GM21619 (cell line): ENCODE results near the gene NAA16.
"Not testable (repeated sequence)": the region's sequence is repeated elsewhere in the genome, so short reads cannot be mapped to it uniquely, and the experiment has no call there.

Source experiments
- ATAC-seq: cut with Tn5 transposase; IDR thresholded peaks from one replicate; pipeline ENCODE4 v1.9.1; 2021; ENCODE audit not compliant: unreplicated experiment

NAA16 gene

GRCh38 chr13:41310963-41311405 is at the start of gene NAA16:
TSS of gene NAA16 (plus strand) at chr13:41311267. CDS start at chr13:41311529, 262 bp downstream.
- peak; percentile 58 for ATAC-seq

DNA sequence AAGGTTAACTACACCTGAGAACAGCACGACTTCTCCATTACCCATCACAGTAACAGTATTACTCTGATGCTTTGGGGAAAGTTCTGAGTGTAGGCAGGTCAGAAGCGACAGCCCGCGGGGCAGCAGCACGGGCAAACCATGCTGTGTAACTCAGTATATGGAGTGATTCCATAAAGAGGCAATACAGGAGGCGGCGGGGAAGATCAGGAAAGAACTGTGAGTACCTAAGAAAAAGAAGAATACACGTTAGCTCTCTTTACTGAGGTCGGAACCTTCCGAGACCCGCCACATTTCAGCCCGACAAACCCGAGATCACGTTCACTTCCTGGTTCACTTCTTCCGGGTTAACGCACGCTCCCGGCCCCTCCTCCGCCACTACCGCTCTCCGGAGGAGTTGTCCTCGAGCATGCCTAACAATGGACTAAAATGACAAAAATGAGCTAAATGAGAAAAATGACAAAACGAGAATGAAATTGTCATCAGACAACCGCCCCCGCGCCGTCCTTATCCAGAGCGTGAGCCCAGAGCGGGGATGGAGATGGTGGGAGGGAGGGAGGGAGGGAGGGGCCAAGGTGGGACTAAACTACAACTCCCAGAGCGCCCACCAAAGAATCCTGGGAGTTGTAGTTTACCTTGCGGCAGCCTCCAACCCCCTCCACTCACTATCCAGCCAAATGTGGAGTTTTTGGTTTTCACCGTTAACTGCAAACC is 47.7 kb upstream of the NAA16 start, which contains the start of gene MTRF1:
MTRF1 (minus strand) TSS at position 316 of the 711 bp plus-strand sequence. CDS start 2,669 bp downstream, outside the sequence.
- ATAC-seq, result peak; percentile 93

DNA sequence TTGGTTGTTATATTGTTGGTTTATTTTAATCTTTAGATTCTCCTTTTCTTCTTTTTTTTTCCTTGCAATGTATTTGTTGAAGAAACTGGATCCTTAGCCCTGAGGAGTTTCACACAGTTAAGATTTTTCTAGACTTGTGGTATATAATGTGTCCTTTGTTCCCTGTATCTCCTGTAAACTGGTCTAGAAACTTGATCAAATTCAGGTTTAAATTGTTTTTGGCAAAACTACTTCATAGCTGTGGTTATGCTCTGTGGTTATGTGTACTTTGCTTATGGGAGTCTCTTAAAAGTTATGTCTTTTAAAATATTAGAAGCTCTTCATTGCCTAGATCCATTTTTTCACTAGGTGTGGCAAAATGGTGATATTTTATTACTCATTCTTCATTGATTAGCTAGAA is 44.0 kb upstream of the NAA16 start:
- ATAC-seq, result no peak

- no peak for ATAC-seq
Measured at GRCh38 chr13:41268764-41269163, 42.3 kb upstream of the NAA16 start.

GRCh38 chr13:41271456-41272285 is 39.4 kb upstream of the NAA16 start:
- ATAC-seq, result no peak

GRCh38 chr13:41273831-41274441 is 37.1 kb upstream of the NAA16 start:
- ATAC-seq, result no peak

DNA sequence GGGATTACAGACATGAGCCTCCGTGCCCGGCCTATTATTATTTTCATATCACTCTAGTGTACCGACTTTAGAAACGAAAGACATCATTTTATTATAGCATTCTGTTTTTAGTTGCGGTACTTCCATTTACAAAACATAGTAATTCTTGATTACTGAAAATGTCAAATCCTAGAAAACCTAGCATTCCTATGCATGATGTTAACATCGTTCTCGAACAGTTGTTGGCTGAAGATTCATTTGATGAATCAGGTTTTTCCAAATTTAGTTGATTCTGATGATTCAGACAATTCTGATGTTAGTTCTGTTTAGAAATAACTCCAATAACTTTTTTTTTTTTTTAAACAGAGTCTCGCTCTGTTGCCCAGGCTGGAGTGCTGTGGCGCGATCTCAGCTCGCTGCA is 36.2 kb upstream of the NAA16 start:
- ATAC-seq, result no peak

GRCh38 chr13:41276824-41277223 is 34.2 kb upstream of the NAA16 start:
- ATAC-seq, result no peak

- ATAC-seq, result not testable (repeated sequence)
Measured at GRCh38 chr13:41279156-41279555, 31.9 kb upstream of the NAA16 start.

DNA sequence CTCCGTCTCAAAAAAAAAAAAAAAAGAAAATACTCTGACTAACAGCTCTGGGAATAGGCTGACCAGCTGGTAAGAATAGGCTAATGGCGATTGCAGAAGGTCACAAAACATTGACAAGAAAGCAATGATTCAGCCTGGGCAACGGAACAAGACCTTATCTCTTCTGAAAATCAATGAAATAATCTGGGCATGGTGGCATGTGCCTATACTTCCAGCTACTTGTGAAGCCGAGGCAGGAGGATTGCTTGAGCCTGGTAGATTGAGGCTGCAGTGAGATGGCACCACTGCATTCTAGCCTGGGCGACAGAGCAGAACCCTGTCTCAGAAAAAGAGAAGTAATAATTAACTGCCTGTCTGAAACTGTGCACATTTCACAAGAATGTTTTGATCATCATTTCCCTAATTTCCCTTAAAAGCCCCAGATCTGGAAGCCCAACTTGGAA is 28.9 kb upstream of the NAA16 start:
- no peak for ATAC-seq

DNA sequence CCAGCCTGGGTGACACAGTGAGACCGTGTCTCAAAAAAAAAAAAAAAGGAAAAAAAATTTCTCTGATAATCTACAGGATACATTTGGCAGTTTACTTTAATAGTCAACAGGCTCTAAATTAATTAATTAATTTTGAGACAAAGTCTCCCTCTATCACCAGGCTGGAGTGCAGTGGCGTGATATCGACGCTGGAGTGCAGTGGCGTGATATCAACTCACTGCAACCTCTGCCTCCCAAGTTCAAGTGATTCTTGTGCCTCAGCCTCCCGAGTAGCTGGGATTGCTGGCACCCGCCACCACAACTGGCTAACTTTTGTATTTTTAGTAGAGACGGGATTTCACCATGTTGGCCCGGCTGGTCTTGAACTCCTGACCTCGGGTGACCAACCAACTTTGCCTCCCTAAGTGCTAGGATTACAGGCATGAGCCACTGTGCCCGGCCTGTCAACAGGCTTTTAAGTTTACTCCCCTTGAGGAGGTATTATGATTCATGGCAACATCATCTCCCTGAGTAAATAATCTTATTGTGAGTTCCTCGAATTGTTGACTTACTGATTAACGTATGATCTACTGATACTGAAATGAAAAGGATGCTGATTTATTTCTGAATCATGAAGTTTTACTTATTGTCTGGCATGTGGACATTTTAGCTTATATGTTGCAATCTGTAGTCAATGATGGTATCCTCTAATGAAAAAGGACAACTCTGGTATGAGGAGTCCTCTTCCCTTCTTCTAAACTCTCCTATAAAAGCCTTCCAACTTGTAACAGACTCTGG is 26.4 kb upstream of the NAA16 start:
- ATAC-seq, result no peak

DNA sequence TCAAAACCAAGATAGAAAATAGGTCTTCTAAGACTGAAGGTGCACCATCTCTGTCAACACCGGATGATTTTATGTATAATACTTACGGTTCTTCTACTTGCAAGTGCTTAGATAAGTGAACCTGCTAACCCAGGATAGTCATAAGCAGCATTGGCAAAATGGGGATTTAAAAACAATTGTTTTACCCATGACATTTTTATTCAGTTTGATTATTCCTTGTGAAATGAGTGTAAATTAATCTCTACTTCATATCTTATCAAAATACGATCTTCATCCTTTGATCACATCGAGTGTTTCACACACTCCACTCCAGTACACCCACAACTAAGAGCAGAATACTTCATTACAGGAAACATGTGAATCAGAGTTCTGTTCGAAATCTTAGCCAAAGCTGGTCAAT is 24.7 kb upstream of the NAA16 start:
- ATAC-seq, result no peak

DNA sequence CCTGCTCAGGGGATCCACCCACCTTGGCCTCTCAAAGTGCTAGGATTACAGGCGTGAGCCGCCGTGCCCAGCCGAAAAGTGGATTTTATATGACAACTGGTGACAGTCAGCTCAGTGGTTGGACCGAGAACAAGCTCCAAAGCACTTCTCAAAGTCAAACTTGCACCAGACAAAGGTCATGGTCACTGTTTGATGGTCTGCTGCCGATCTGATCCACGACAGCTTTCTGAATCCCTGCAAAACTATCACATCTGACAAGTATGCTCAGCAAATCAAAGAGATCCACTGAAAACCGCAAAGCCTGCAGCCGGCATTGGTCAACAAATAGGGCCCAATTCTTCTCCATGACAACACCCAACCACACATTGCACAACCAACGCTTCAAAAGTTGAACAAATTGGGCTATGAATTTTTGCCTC is 21.6 kb upstream of the NAA16 start:
- ATAC-seq, result no peak

DNA sequence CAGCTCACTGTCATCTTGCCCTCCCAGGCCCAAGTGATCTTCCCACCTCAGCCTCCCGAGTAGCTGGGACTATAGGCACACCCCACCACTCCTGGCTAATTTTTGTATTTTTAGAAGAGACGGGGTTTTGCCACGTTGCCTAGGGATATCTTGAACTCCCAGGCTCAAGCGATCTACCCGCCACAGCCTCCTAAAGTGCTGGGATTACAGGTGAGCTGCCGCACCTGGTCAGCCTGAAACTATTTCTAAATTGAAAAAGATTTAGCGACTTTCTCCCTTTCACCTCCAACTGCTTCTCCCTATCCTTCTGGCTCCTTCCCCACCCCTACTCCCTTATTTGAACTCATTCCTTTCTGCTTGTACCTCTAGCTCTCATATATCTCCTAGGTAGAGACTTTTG is 19.8 kb upstream of the NAA16 start:
- ATAC-seq, result no peak

DNA sequence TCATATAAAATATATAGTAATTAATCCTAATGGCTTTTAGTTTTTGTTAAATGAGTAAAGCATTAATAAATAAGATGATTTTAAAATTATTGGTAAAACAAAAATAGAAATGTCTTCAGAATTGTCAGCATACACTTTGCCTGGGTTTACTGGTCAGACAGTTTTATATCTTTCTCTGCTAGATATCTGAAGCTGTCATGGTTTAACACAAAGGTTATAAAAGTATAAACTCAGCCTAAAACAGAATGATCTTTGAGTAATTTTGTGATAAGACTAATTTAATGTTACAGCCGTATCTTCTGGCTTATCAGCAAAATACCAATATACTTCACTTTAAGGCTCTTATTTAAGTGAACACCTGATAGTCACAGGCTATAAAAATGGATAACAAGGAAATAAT is 17.8 kb upstream of the NAA16 start:
- no peak for ATAC-seq

DNA sequence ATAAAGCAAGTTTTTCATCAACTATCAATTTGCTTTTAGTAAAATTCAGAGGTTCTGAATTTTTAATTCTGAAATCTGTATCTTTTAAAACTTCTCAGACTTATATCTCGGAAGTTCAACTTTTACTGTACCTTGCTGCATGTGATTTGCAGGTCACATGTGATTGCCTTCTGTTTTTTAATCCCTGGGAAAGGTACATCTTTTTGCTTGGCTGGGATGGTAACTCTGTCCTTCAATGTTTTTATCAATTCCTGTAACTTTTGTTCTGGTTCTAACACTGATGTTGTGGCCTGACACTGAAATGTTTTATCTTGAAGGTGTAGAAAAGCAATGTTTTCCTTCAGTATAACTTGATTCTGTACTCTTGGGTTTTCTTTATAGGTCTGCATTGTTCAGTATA is 16.2 kb upstream of the NAA16 start:
- ATAC-seq, result no peak

GRCh38 chr13:41295973-41296372 is 15.1 kb upstream of the NAA16 start:
- no peak for ATAC-seq

DNA sequence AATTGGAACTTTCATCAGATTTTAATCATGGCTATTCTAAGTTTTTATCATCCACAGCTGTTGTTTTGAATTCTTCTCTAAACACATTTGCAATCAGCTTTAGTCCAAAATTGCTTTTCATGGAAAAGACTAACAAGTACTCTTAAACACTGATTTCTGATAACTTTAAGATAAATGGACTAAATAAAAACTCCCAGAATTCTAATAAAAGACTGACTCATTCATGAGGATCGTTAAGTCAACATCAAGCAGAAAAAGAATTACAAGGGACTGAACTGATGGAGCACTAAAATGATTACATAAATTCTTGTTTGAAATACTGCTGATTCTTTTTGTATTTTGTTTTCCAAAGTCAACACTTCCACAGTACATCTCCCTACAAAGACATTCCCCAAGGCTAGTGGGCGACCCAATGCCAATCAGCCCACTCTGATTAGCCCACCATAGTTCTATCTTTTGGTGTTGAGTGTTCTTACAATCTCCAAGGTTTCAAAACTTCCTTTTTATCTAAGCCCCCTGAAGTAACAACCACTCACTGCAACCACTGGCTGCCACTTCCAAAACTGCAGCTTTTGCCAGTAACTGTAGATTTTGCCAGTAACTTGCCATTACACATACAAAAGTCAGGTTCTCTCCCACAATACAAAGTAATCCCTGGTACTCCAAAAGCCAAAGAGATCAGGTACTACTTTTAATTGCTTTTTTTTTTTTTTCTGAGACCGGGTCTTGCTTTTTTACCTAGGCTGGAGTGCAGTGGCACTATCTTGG is 14.0 kb upstream of the NAA16 start:
- no peak for ATAC-seq

- ATAC-seq, result no peak
Measured at GRCh38 chr13:41299316-41300094, 11.6 kb upstream of the NAA16 start.
